ENCODE data around the gene SLC25A46.

DNA sequence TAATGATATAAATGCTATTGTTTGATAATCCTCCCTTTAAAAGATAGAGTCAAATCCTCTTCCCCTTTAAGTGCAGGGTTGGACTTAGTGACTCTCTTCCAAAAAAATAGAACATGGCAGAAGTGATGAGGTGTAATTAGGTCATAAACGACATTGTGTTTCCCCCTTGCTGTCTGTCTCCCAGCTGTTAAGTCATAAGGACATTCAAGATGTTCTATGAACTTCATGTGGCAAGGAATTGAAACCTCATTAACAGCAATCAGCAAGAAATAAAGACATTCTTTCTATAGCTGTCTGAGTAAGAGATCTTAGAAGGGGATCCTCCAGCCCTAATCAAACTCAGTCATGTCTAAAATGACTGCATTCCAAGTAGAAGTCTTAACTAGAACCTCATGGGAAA is 3.3 kb upstream of the SLC25A46 start:
- TF ChIP-seq, protein P1, sequence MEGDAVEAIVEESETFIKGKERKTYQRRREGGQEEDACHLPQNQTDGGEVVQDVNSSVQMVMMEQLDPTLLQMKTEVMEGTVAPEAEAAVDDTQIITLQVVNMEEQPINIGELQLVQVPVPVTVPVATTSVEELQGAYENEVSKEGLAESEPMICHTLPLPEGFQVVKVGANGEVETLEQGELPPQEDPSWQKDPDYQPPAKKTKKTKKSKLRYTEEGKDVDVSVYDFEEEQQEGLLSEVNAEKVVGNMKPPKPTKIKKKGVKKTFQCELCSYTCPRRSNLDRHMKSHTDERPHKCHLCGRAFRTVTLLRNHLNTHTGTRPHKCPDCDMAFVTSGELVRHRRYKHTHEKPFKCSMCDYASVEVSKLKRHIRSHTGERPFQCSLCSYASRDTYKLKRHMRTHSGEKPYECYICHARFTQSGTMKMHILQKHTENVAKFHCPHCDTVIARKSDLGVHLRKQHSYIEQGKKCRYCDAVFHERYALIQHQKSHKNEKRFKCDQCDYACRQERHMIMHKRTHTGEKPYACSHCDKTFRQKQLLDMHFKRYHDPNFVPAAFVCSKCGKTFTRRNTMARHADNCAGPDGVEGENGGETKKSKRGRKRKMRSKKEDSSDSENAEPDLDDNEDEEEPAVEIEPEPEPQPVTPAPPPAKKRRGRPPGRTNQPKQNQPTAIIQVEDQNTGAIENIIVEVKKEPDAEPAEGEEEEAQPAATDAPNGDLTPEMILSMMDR (IDR thresholded peaks at IDR 0.05), result no peak
- no peak for TF ChIP-seq EZH2 (IDR thresholded peaks at IDR 0.05)
- no peak for TF ChIP-seq EZH2phosphoT487 (IDR thresholded peaks at IDR 0.05)

All from neural progenitor cell (in vitro differentiated cells).